Right renal cortex interstitium (tissue), 3 donors: Measurements from ENCODE around the gene DIAPH3. TPM values are rescaled to one million over a fixed set of nuclear protein-coding genes. Genes with fewer than 3 reads are reported as not detected.

ENCODE experiments used
- DNase-seq, 3 donors: peaks; one replicate each; pipeline ENCODE4 v3.0.0-alpha.2; 2013; ENCODE audit warnings: low read depth in 3 of 3, low spot score in 2 of 3
- polyA plus RNA-seq, 3 donors: library from polyadenylated mRNA; unstranded; fragments of 120-200 nt; gene quantifications; one replicate each; pipeline ENCODE4 v1.2.1, GENCODE V29; 2013; ENCODE audit not compliant: insufficient read length in 3 of 3

The DIAPH3 gene
- polyA plus RNA-seq, 3 donors, result 12.8 to 14.5 (median 14.0) TPM

DNA sequence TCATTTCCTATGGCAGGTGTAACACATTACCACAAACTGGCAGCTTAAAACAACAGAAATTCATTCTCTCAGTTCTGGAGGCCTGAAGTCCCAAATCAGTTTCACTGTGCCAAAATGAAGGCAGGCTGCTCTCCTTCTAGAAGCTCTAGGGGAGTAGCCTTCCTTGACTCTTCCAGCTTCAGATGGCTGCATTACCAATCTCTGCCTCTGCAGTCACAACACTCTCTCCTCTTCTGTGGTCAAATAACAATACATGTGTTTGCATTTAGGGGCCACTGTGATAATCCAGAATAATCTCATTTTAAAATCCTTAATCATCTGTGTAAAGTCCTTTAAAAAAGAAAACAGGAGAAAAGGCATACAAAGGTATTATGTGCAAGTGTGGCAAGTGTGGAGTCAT is 7.8 kb downstream of the DIAPH3 start:
- DNase-seq, result no peak

DNA sequence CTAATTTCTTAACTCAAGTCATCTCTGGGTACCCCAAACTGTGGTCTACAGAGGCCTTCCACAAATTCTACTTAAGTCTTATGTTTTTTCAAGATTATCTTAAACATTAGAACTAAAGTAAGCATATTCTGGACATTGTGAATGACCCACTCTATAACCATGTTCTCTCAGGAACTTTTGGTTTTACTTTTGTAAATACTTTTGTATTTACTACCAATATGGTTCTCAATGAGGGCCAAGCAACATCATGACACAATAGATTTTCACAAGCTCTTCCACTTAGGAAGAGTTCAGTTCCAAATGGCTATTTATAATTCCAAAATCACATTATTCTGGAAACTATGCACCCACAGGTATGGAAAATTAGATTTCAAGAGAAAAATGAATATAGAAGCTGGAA is 10.8 kb downstream of the DIAPH3 start:
- no peak for DNase-seq

DNA sequence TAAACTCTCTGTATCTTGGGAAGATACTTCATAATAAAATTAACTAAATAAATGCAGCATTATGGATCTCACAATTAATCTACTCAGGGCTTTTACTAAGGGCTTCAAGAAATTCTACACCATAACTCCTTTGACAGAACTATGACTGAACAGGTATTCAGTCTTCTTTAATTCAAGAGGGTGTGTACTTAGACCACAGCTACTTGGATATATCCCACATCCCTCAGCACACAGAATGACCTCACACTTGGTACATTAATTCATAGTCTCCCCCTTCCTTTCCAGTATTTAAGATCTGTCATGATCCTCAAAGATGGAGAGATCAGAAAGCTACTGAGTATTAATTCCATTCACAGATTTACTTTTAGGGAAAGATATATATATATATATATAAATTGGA is 11.6 kb downstream of the DIAPH3 start:
- no peak for DNase-seq

DNA sequence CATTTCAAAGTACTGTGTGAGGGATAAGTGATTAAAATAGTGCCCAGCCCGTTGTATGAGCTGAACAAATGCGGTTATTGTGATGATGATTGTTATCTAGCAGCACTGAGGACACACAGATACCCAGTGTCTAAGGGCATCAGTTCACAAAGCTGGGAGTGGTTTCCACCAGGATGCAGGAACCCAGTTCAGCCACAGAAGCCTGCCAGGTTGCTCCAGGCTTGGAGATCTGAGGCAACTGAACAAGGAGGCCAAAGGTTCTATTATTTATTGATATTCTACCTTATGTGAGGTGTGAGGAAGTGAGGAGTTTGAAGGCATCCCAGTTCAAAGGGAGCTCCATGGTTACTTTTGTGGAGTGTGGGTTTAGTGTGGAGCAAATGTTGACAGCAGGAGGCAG is 13.2 kb downstream of the DIAPH3 start:
- no peak for DNase-seq

DNA sequence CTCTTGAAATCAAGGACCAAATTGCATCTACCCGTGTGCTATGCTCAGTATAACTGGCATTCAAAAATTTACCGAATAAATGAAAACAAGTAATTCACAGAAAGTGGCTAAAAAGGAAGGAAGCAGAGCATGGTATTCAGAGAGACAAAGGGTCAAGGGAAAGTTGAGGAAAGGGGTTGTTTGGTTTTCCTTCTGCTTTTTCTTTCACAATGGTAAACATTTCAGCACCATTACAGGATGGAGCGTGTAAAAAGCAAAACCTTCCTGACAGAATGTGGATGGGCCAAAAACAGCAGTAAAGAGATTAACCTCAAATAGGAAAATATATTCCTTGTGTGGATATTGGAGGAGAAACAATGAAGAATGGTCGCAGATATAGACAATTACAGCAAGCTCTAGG is 14.8 kb downstream of the DIAPH3 start:
- no peak for DNase-seq

DNA sequence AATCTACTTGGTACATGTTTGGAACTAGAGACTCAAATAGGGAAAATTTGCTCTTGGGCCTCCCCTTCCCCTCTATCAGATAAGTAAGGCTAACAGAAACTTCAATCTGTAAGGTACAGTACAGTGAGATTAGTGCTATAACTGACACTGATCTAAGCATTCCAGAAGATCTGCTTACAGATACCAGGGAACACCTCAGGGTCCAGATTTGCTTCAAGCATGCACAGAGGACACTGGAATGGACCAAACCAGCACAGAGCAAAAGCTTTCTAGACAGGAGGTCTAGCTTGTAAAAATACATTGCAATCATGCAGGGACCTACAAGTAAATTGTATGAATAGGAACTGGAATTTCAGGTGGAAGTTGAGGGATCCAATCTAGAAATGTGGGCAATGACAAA is 16.4 kb downstream of the DIAPH3 start:
- DNase-seq, result no peak

DNA sequence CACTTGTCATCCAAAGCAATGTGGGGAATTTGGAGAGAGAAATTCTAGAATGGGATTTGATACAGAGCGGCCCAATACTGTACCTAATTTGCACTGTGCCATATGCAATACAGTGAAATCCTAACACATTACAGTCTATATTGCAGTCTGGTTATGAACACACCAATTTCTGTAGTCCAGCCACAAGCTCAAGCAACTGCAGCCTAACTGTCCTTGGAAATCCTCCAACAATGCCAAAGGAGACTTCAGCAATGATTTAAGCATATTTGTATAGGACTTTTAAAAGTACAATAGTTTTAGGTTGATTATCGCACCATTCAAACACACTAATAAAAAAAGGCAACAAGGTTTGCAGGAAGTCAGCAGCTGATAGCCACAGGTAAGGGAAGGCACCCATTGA is 17.3 kb downstream of the DIAPH3 start:
- no peak for DNase-seq

DNA sequence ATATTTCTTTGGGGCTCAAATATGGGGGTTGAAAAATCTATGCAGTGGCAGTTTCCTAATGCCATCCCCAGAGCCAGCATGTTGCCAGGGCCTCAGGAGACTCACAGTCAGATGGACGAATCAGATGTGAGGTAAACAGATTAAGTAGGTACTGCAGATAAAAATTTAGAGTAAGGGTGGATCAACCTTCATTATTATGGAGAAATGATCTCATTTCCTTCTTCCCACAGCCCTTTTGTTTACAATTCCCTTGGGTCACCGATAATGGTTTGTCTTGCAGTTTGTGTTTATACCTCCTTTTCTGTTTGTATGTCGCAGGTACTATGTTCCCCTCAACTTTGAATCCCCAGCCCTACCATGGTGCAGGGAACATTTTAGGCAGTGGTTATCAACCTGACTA is 20.0 kb downstream of the DIAPH3 start:
- DNase-seq, result no peak

DNA sequence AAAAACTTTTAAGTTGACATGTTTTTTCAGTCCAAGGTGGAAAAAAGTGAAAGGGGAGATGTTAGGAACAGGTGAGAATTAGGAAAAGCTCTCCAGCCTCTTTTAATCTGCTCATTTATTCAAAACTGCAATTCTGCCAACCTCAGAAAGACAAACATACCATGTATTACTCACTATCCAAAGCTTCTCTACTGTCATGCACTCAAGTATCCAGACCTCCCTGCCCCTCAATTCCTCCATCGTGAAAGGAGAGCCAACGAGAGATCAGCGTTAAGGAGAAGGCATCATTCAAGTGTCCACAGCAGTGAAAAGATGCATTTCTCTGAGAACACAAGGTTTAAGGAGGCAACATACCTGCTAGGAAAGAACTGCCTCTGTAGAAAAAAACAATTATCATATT is 24.5 kb downstream of the DIAPH3 start:
- no peak for DNase-seq

DNA sequence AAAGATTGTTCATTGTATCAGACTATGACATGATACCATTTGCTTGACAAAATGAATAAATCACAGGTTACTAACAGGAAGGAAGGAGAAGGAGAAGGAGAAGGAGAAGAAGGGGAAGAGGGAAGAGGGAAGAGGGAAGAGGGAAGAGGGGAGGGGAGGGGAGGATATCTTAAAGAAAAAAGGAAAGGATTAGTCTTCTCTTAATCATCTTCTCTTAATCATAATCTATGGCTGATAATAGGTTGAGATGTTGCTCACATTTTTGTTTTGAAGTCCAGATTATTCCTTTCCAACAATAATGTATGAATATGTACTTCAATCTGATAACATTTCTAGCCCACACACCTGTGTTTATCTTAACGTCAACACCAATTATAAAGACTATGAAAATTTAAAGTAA is 25.1 kb downstream of the DIAPH3 start:
- no peak for DNase-seq

DNA sequence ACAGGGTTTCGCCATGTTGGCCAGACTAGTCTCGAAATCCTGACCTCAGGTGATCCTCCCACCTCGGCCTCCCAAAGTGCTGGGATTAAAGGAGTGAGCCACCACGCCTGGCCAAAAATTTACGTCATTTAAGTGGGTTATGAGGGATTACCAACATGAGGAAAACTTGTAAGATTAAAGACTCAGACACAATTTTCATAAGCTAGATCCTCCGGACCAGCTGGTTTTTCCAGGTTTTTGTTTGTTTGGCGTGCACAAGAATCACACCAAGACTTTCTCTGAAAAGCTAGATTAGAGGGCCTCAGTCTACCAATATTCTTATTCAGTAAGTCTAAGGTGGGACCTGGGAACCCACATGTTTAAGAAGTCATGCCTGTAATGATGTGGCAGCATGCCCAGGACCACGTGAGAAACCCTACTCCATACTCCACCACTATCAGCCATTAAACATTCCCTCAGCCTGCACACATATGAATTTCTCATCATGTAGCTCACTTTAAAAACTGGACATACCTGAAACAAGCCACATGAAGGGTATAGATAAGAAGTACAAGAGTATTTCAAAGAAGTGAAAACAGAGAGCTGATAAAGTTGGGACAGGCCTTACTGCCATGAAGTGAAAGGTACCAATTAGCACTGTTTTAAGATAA is 25.7 kb downstream of the DIAPH3 start:
- DNase-seq, result no peak

DNA sequence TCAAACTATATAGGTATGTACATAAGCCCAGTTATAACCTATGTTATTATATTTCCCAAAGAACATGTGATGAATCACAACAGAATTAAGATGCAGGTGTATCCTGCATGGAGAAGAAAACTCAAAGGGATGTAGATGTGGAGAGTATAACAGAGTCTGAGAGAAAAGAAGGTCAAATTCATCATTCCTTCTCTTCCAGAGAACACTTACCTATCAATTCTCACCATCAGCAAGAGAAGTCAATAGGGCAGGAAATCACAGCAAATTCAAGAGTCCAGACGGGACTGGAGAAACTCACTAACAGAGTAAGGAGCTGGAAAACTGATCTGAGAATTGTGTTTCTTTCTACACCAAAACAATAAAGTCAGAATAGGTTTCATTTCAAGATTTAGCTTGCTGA is 28.4 kb downstream of the DIAPH3 start:
- no peak for DNase-seq

DNA sequence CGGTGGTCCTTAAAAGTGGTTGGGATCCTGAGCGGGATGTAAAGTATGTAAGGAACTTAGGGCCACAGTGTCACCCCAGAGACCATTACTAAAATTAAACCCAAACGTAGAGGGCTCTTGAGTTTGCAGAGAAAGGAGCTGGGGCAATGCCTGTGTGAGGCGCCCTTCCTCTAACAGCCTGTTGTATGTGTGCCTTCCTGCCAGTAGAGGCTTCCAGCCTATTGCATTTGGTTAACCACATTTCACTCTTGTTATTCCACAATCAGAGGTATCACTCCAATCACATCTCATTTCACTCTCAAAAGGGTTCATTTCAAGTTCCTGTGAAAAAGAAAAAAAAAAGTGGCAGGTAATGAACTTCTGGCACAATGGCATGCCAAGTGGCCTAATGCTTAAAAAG is 29.4 kb downstream of the DIAPH3 start:
- DNase-seq, result no peak

DNA sequence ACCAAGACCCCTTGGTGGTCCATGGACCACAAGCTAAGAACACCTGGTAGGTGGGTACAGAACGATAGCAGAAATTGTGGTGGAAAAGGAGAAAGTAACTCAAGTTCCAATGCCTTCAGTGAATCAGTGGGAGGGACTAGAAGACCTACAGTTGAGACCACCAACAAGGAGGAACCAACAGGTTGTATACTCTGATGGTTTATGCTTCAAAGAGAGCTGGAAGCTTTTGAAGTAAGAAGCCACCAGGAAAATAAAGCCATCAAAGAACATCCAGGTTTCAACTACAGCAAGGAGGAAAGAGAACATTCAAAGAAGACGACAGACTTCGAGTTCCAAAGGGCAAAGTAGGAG is 42.4 kb downstream of the DIAPH3 start:
- DNase-seq, result no peak

DNA sequence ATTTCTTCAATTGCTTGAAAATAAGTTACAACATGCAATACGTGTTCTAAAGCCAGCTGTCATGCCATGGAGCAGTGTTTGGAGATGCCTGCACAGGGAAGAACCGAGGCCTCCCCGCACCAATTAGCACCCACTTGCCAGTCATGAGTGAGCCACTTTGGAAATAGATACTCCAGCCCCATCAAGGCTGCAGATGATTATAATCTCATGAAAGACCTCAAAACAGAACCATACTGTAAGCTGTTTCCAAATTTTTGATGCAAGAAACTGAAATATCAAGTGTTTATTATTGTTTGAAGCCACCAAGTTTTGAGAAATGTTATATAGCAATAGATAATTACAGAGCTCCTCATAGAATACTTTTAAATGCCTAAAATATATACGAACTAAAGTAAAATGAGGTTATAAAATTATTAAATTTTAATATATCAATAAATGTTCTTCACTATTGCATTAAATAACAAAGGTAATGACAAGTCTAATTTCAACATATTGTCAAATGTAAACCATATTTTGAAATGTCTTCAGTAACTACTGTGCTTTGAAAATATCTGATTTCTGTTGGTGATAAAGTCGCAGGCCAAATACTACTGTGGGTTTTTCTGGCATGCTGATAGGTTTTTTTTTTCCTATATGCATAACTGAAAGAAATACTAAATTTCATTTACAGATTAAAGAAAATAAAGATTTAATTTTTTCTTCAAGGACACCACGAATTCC is 43.0 kb downstream of the DIAPH3 start:
- DNase-seq, result no peak

DNA sequence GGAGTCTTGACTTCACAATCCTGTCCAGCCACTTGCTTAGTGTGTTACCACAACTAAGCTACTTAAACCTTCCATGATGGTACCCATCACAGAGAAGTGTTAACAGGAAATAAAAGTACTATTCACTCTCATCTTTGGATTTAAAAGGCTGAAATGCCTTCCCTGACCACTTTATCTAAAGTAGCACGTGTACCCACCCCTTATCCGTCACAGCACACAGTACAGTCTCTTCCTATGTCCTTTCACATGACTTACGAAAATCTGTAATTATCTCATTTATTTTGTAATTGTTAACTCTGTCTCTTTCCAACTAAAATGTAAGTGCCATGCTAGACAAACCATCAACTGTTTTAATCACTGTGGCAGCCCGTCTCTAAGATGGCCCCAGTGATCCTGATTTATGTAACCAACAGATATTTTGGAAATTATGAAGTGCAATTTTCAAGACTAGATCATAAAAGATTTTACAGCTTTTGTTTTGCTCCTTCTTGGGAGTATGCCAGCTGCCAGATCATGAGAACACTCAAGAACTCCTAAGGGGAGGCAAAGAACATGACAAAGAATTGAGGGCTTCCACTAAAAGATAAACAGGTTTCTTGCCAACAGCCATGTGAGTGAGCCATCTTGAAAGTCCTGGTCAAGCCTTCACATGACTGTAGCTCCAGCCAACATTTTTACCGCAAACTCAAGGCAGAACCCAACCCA is 44.9 kb downstream of the DIAPH3 start:
- DNase-seq, result no peak

DNA sequence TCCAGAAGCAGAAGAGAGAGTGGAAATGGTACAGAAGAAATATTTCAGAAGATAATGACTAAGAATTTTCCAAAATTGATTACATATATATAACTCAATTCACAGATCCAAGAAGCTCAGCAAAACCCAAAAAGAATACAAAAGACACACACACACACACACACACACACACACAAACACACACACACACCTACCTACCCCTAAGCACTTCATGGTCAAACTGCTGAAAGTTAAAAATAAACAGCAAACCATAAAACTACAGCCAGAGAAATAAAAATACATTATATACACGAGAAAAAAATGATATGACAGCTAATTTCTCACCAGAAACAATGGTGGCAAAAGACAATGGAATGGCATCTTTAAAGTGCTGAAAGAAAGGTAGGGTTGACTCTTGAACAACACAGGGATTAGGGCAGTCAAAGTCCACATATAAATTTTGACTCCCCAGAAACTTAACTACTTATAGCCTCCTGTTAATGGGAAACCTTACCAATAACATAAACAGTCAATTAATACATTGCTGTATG is 49.2 kb downstream of the DIAPH3 start:
- no peak for DNase-seq

DNA sequence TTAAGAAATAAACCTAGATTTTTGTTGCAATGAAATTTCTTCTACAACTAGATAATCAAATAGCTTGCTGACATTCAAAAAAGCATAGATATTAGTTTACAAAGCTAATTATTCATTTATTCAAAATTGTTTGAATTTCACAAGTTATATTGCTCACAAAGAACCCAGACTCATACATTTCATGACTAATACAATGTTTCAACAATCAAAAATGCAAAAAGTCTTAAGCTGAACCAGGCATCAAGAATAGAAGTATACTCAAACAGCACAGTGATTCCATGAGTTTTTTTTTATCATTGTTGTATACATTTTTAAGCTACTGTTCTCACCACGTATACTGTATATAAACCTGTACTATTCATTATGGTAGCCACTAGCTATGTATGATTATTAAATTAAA is 51.0 kb downstream of the DIAPH3 start:
- no peak for DNase-seq

DNA sequence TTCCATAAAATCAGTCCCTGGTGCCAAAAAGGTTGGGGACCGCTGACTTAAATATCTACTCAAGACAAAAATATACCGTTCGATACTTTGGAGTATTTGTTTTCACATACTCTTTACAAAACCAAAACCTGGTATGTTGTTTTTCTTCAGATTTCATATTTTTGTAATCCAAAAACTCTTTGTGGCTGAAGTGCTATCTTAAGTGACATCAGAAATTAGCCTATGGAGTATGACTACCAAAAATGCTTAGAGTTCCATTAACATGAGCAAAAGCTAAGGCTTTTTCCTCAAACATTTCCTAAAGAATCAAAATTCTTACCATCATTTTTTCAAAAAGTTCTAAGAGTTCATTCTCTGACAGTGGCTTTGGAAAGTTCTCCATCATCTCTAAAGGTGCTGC is 52.0 kb downstream of the DIAPH3 start:
- no peak for DNase-seq

DNA sequence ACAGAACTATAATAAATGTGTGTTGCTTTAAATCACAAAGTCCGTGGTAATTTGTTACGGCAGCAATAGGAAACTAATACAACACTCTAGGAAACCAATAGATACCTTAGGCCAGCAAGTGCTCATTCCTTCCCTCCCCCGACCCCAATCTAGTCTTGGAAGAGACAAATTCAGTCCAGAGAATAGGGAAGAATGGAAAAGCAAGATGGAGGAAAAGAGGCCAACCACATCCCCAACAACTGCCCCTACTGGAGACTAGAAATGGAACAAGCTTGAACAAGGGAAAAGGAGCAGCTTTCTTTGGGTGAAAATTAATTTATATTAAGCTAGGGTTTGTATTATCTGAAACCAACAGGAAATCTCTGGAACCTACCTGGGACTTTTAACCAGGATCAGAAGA is 54.4 kb downstream of the DIAPH3 start:
- DNase-seq, result no peak

DNA sequence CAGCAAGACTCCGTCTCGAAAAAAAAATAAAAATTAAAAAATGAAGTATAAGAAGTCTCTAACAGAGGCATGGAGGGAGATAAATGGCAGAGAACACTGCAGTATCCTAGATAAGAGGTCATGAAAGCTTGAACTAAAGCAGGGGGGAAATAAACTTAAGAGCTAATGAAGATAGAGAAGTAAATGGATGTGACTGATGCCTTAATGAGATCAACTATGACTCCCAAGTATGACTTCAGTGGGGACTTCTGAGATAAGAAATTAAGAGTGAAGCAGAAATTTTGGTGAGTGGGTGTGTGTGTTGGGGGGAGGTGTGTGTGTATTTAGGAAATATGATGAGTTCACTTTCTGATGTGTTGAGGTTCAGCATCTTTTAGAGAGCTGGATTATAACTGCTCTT is 55.1 kb downstream of the DIAPH3 start:
- no peak for DNase-seq
